ENCODE data around the gene CCDC13.
A peak's percentile ranks its signal among the peaks of the same experiment; 100 is the strongest.

The CCDC13 gene

DNA sequence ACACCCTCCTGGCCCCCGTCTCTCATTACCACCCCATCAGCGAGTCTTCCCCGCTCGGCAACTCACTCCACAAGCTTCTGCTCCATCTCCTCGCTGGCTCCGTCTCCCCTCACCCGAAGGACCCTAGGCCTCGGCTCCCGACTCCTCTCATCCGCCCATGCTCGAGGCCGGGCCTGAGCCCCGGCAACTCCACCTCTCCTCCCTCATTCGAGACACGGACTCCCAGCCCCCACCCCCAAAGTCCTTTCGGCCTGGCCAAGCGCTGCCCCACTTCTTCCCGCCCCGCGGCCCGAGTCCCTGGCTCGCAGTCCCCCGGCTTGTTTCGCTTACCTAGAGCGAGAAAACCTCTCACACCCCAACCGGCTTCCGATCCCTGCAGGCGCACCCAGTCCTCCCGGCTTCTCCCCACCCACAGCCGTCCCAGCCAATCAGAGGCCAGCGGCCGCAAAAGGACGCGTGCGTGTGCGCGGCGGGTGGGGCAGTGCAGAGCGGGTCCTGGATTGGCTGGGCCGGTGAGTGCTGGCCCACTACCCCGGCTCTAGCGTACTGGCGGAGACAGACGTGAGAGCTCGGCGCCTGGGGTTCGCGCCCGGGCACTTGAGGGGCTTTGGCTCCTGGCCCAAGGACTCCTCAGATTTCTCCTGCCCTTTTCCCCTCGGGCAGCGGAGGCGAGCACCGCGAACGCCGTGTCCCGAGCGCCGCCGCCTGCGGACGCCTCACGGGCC, 31.2 kb upstream of the CCDC13 start, which contains the start of gene HIGD1A:
TSS of gene HIGD1A (minus strand) at position 385 of the 725 bp plus-strand sequence. CDS start 10,237 bp downstream, outside the sequence.
- DNase-seq (ENCODE audit: low read depth, low spot score) = peak; percentile 67
- ChIA-PET CTCF (interaction anchor here (1.5 to 2.1 kb wide), 2 partner anchors 10 to 35 kb away, joined by 6 to 7 read pairs; no protein-coding TSS in a partner anchor), POLR2A (interaction anchor here (1.1 kb wide), 2 partner anchors 10 to 11 kb away, joined by 3 to 4 read pairs; no protein-coding TSS in a partner anchor)
- TF ChIP-seq CTCF (IDR thresholded peaks at IDR 0.05; ENCODE audit: insufficient read depth, low read length, missing control alignments) = no peak
- peak within 1 kb of the TSS; percentile 80 for H3K4me3 ChIP-seq (ENCODE audit: low read depth, low read length)

DNA sequence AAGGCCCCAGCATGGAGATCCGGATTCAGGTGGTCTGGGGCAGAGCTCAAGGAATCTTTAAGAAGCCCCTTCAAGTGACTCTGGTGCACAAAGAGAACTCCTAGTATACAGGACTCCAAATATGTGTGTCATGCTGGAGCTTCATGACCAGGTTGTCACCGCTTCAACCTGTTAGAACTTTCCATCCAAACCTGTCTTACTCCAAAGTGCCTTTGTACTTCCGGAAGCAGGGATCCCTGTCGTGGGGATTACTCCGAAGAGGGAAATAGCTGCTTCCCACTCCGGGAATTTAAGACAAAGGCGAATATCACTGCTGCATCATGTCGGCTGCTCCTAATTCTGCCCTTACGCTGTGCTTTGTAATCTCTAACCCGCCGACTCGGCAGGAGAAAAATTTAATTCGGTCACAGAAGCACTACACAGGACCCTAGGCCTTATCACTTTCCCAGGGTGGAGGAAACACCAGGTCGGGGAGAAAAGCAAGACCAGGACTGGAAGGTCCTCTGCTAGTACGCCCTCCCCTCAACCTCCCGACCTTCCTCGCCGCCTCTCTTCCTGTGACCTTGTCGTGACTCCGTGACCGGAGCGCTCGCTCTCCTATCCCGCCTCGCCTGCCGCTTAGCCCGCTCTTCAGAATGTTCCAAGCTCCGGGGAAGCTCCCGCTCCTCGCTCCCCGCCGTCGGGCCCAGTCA, 30.5 kb upstream of the CCDC13 start:
- no peak for TF ChIP-seq CTCF (IDR thresholded peaks at IDR 0.05; ENCODE audit: insufficient read depth, low read length, missing control alignments)
- ChIA-PET POLR2A (interaction anchor here (1.1 kb wide), 1 partner anchor 9 kb away, joined by 4 read pairs; no protein-coding TSS in a partner anchor), CTCF (interaction anchor here (1.5 to 2.1 kb wide), 2 partner anchors 10 to 36 kb away, joined by 6 to 7 read pairs; no protein-coding TSS in a partner anchor)
- DNase-seq (ENCODE audit: low read depth, low spot score) = no peak
- H3K4me3 ChIP-seq (ENCODE audit: low read depth, low read length) = peak overlapping the region; percentile 80

DNA sequence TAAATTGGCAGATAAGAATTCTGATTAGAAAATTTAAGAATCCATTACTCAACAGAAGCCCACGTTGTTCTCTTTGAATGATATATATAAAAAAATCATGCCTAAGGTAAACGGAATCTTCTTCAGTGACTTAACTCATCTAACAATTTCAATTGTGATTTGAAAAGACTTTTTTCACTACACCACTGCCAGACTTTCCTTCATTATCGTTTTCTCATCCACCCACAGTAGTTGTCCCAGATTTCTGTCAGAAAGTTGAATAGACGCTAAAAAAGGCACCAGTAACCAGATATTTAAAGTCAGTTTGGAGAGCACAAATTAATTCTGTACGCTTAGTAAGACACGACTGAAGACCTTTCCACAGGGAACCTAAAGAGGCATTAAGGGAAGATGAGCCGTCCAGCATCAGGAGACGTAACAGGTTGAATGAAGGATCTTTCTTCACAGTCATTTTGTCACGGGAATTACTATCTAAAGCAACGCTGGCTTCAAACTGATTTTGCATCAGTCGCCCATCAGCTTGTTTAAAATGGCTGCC, 29.9 kb upstream of the CCDC13 start:
- no peak for DNase-seq (ENCODE audit: low read depth, low spot score)
- CTCF ChIA-PET = interaction anchor here (2.1 kb wide), 1 partner anchor 37 kb away, joined by 7 read pairs; no protein-coding TSS in a partner anchor
- H3K4me3 ChIP-seq (ENCODE audit: low read depth, low read length) = peak overlapping the region; percentile 80
- POLR2A ChIA-PET = interaction anchor here (1.1 kb wide), 1 partner anchor 8 kb away, joined by 4 read pairs; no protein-coding TSS in a partner anchor
- TF ChIP-seq CTCF (IDR thresholded peaks at IDR 0.05; ENCODE audit: insufficient read depth, low read length, missing control alignments) = no peak

GRCh38 chr3:42801784-42802183, 28.7 kb upstream of the CCDC13 start:
- H3K4me3 ChIP-seq (ENCODE audit: low read depth, low read length) = no peak overlapping the region
- CTCF ChIA-PET = interaction anchor here (0.7 kb wide), 1 partner anchor 21 kb away, joined by 3 read pairs; no protein-coding TSS in a partner anchor
- no peak for TF ChIP-seq CTCF (IDR thresholded peaks at IDR 0.05; ENCODE audit: insufficient read depth, low read length, missing control alignments)
- no peak for DNase-seq (ENCODE audit: low read depth, low spot score)
- POLR2A ChIA-PET = no interaction called here

- no peak for TF ChIP-seq CTCF (IDR thresholded peaks at IDR 0.05; ENCODE audit: insufficient read depth, low read length, missing control alignments)
- no peak overlapping the region for H3K4me3 ChIP-seq (ENCODE audit: low read depth, low read length)
- no peak for DNase-seq (ENCODE audit: low read depth, low spot score)
- CTCF ChIA-PET = no interaction called here
- POLR2A ChIA-PET = no interaction called here
Observed at GRCh38 chr3:42801048-42801620, 28.1 kb upstream of the CCDC13 start.

Data from AG04449 (cell line).